Epithelial cell of proximal tubule (primary cell): ENCODE measurements around the gene FN3KRP. TPM values are rescaled to one million over a fixed set of nuclear protein-coding genes. Genes with fewer than 3 reads are reported as not detected.

ENCODE experiments used
- DNase-seq: peaks from one replicate; pipeline ENCODE4 v3.0.0-alpha.2; 2011; ENCODE audit warnings: low read depth
- H3K4me3 ChIP-seq: 2 replicates; pipeline ENCODE4 v1.5.1; 2011; ENCODE audit warnings: low read depth, mild to moderate bottlenecking, low read length
- CTCF ChIP-seq: conservative IDR thresholded peaks from 2 replicates; pipeline ENCODE4 v1.5.1; 2012; ENCODE audit warnings: low read depth, mild to moderate bottlenecking, low read length
- total RNA-seq: library from RNA; depleted of rRNA; stranded (reverse); fragments of >200 nt; gene quantifications from 2 replicates; pipeline ENCODE4 v1.2.3, GENCODE V29; 2015

The FN3KRP gene
- total RNA-seq, 1 donor from 2014 or later = 25.4 TPM

GRCh38 chr17:82674656-82675475 is 41.6 kb upstream of the FN3KRP start:
- TF ChIP-seq CTCF = no peak
- DNase-seq = no peak
- no peak overlapping the region for H3K4me3 ChIP-seq

- no peak for DNase-seq
- H3K4me3 ChIP-seq = no peak overlapping the region
- TF ChIP-seq CTCF = no peak
These were observed 40.8 kb upstream of the FN3KRP start for GRCh38 chr17:82675476-82676245.

- no peak overlapping the region for H3K4me3 ChIP-seq
- no peak for TF ChIP-seq CTCF
These were observed 39.1 kb upstream of the FN3KRP start for GRCh38 chr17:82677353-82677925.

GRCh38 chr17:82678265-82678891 is 38.1 kb upstream of the FN3KRP start:
- TF ChIP-seq CTCF = no peak
- no peak for DNase-seq
- no peak overlapping the region for H3K4me3 ChIP-seq

More at GRCh38 chr17:82677353-82677925, 39.1 kb upstream of the FN3KRP start:
- DNase-seq = no peak

GRCh38 chr17:82679586-82680465 is 36.7 kb upstream of the FN3KRP start:
- DNase-seq = no peak
- no peak overlapping the region for H3K4me3 ChIP-seq
- TF ChIP-seq CTCF = no peak

GRCh38 chr17:82681547-82681946 is 35.0 kb upstream of the FN3KRP start:
- DNase-seq = no peak
- H3K4me3 ChIP-seq = no peak overlapping the region
- TF ChIP-seq CTCF = no peak
